B cell (primary cell): ENCODE results near the gene COX6A2. TPM values are rescaled to one million over a fixed set of nuclear protein-coding genes. Genes with fewer than 3 reads are reported as not detected.
A peak's percentile ranks its signal among the peaks of the same experiment; 100 is the strongest.

Experiments used
- ATAC-seq: fragments of 200-7000 bp; cut with Tn5 transposase; one replicate; pipeline ENCODE4 v1.10.0; 2021; ENCODE audit warnings: low read depth, mild to moderate bottlenecking, moderate number of reproducible peaks, moderate library complexity
- CTCF ChIA-PET: fragments of 350-600 bp; sonication (Branson Sonifier 250); formaldehyde crosslinking; loops from one replicate; lab custom pipeline; 2021; ENCODE audit warnings: antibody characterized with exemption, inconsistent platforms; lab: Charles Lee
- POLR2A ChIA-PET: fragments of 350-600 bp; sonication (Branson Sonifier 250); formaldehyde crosslinking; loops from one replicate; lab custom pipeline; 2021; ENCODE audit warnings: antibody characterized with exemption; lab: Charles Lee
- DNase-seq: peaks from one replicate; pipeline ENCODE4 v3.0.0; 2013
- H2AFZ ChIP-seq: 2 replicates; pipeline ENCODE4 v1.6.1; 2012; ENCODE audit warnings: mild to moderate bottlenecking, low read depth, low read length; ENCODE audit not compliant: insufficient read depth, poor library complexity, severe bottlenecking
- H3K27ac ChIP-seq, 2 donors: 1 replicate in 1 of 2; 2 replicates in 1 of 2; pipeline ENCODE4 v1.5.1; 2012 to 2013; ENCODE audit warnings: low read length in 2 of 2, mild to moderate bottlenecking in 2 of 2, moderate library complexity in 1 of 2
- H3K27me3 ChIP-seq, 4 experiments: fragments of 200-600 bp in 1 of 4; sonication (generic) in 1 of 4; replicated peaks in 1 of 4; 1 replicate in 2 of 4; 2 replicates in 2 of 4; pipeline versions ENCODE4 v1.6.1 to v1.7.0; 2013 to 2016; ENCODE audit warnings: low read length in 3 of 4, mild to moderate bottlenecking in 2 of 4, mixed read lengths in 1 of 4, moderate library complexity in 1 of 4; ENCODE audit not compliant: insufficient read depth in 4 of 4, control insufficient read depth in 3 of 4; ENCODE audit errors: control extremely low read depth in 1 of 4
- H3K36me3 ChIP-seq, 2 experiments: replicated peaks in 1 of 2; 1 replicate in 1 of 2; 2 replicates in 1 of 2; pipeline versions ENCODE4 v1.6.1 to v1.7.1; 2013; ENCODE audit warnings: low read length in 1 of 2; ENCODE audit not compliant: insufficient read depth in 2 of 2, control insufficient read depth in 1 of 2; ENCODE audit errors: control extremely low read depth in 1 of 2, extremely low read depth in 1 of 2
- H3K4me1 ChIP-seq, 2 donors: fragments of 200-600 bp in 1 of 2; sonication (generic) in 1 of 2; 1 replicate in 1 of 2; 2 replicates in 1 of 2; pipeline versions ENCODE4 v1.5.1 to v1.6.1; 2013 to 2017; ENCODE audit warnings: low read length in 2 of 2; ENCODE audit not compliant: control insufficient read depth in 2 of 2, insufficient read depth in 2 of 2
- H3K4me2 ChIP-seq: replicated peaks from 2 replicates; pipeline ENCODE3; 2012; ENCODE audit warnings: mild to moderate bottlenecking, low read depth, low read length; ENCODE audit not compliant: poor library complexity, severe bottlenecking
- H3K4me3 ChIP-seq, 5 experiments: fragments of 200-600 bp in 1 of 5; sonication (generic) in 1 of 5; 1 replicate in 3 of 5; 2 replicates in 2 of 5; pipeline versions ENCODE4 v1.5.1 to v1.7.0; 2011 to 2016; ENCODE audit warnings: low read length in 4 of 5, mild to moderate bottlenecking in 4 of 5, low read depth in 2 of 5, control low read depth in 1 of 5, moderate library complexity in 1 of 5; ENCODE audit not compliant: insufficient read depth in 1 of 5; ENCODE audit errors: control extremely low read depth in 1 of 5, extremely low read depth in 1 of 5
- H3K79me2 ChIP-seq: fragments of 200-600 bp; sonication (generic); one replicate; pipeline ENCODE4 v1.6.0; 2016; ENCODE audit warnings: low read length; ENCODE audit not compliant: control insufficient read depth, insufficient read depth
- H3K9ac ChIP-seq: fragments of 200-600 bp; sonication (generic); 2 replicates; pipeline ENCODE4 v1.6.1; 2017; ENCODE audit warnings: mild to moderate bottlenecking, low read length, moderate library complexity
- H3K9me3 ChIP-seq, 3 donors: one replicate each; pipeline versions ENCODE4 v1.6.1 to v1.7.1; 2013; ENCODE audit warnings: low read length in 2 of 3; ENCODE audit not compliant: control insufficient read depth in 2 of 3, insufficient read depth in 1 of 3; ENCODE audit errors: control extremely low read depth in 1 of 3
- H4K20me1 ChIP-seq: 2 replicates; pipeline ENCODE4 v1.6.0; 2012; ENCODE audit warnings: mild to moderate bottlenecking, low read length; ENCODE audit not compliant: insufficient read depth, control insufficient read depth, poor library complexity, severe bottlenecking
- H3K27ac Mint-ChIP-seq: one replicate; pipeline ENCODE4 v1.8.0; 2021; ENCODE audit warnings: mixed read lengths
- H3K27me3 Mint-ChIP-seq: one replicate; pipeline ENCODE4 v1.8.0; 2021; ENCODE audit warnings: mixed read lengths
- H3K4me1 Mint-ChIP-seq: one replicate; pipeline ENCODE4 v1.8.0; 2021; ENCODE audit warnings: mixed read lengths
- H3K4me3 Mint-ChIP-seq: one replicate; pipeline ENCODE4 v1.8.0; 2021; ENCODE audit warnings: mixed read lengths
- H3K9me3 Mint-ChIP-seq: one replicate; pipeline ENCODE4 v1.8.0; 2022; ENCODE audit warnings: mixed read lengths; ENCODE audit not compliant: insufficient read depth
- CTCF ChIP-seq: fragments of 200-600 bp; IDR thresholded peaks from one replicate; pipeline ENCODE4 v1.8.0; 2022; ENCODE audit warnings: antibody characterized with exemption, mild to moderate bottlenecking
- EZH2 ChIP-seq: IDR thresholded peaks from 2 replicates; pipeline ENCODE4 v1.6.1; 2012; ENCODE audit warnings: borderline replicate concordance, low read depth, mild to moderate bottlenecking, moderate library complexity, low read length; ENCODE audit not compliant: insufficient read depth, poor library complexity, severe bottlenecking
- WGBS: methylation state at CpG from one replicate; pipeline ENCODE4 v1.1.5; 2013; ENCODE audit warnings: missing lambda C conversion rate; ENCODE audit not compliant: insufficient coverage; 5-methylcytosine and 5-hydroxymethylcytosine counted together
- intact Hi-C: fragments of 100-400 bp; cut with micrococcal nuclease; formaldehyde crosslinking; loops from one replicate; pipeline ENCODE4 v1.10.0; 2022
- polyA plus RNA-seq: library from polyadenylated mRNA; depleted of rRNA; stranded (reverse); fragments of >200 nt; gene quantifications from 2 replicates; pipeline ENCODE4 v1.2.3, GENCODE V29; 2012
- total RNA-seq, 2 donors: library from RNA; stranded (reverse); fragments of 120-200 nt in 1 of 2; gene quantifications; 1 replicate in 1 of 2; 2 replicates in 1 of 2; pipeline versions ENCODE4 v1.2.3 to v1.2.4, GENCODE V29; 2013 to 2022

Gene COX6A2
- total and polyA plus RNA-seq, 2 donors (not counting 1 experiment from before 2014, with no cell fraction given): not detected

DNA sequence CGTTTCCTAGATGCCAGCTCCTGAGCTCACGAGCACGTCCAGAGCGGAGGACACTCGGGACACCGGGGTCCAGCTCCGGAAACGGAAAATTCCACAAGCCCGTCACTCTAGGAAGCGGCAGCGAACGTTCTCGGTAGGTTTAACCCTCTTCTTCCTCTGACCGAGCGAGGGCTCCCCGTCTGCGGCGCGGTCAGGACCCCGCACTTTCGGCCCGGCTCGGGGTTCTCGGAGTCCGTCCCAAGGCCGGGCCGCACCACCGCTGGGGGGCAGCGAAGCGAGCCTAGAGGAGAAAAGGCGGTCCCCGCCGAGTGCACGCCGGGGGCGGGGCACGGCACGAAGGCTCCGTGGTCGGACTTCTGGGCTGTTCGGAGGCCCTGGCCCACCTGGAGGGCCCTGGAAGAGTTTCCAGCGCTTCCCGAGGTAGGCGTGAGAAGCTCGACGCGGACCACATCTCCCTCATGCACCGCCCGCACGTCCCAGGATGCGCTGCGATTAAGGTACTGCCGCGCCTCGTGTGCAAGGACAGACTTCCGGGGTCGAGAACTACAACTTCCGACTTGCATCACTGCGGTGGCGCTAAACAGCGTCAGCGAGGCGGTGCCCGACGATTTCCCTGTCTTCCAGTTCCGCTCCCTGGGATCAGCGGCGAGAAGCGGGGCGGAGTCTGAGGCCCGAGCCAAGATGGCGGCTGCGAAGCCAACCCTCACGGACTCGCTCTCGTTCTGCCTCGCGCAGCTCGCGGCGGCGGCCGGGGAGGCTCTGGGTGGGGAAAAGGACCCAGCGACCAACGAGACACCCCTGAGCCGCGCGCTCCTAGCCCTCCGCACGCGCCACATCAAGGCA lies 30.9 kb upstream of the COX6A2 start, which contains the start of gene ARMC5:
TSS of gene ARMC5 (plus strand) at position 658 of the 843 bp plus-strand sequence. CDS start at position 682, 24 bp downstream.
- intact Hi-C loops: loop anchor here (1.0 to 5.0 kb wide), 11 partner anchors 16 to 902 kb away; partner anchors contain the start of genes PYCARD, RUSF1, SETD1A and STX4
- Histone ChIP-seq H3K9me3 (no peaks in the 10 kb centered on the region), H3K4me3 (peak within 1 kb of the TSS; percentile 71 to 94 (median 87)), H3K4me1 (peaks cover 29 to 42% of the 10 kb centered on the region in 2 donors), H3K79me2 (peaks cover 21% of the 10 kb centered on the region), H3K9ac (peak within 1 kb of the TSS; percentile 95), H3K4me2 (peak within 1 kb of the TSS; percentile 95), H4K20me1 (peaks cover 27% of the 10 kb centered on the region), H2AFZ (peak within 1 kb of the TSS; percentile 81), H3K27me3 (no peaks in the 10 kb centered on the region), H3K36me3 (peaks cover 0 to 14% of the 10 kb centered on the region in 2 experiments), H3K27ac (peak within 1 kb of the TSS; percentile 94 to 99)
- H3K4me1 Mint-ChIP-seq: peaks cover 50% of the 10 kb centered on the region
- peak; percentile 99 for DNase-seq
- peak within 1 kb of the TSS; percentile 100 for H3K27ac Mint-ChIP-seq
- ATAC-seq: peak; percentile 76
- H3K27me3 Mint-ChIP-seq: no peaks in the 10 kb centered on the region
- peak within 1 kb of the TSS; percentile 94 for H3K4me3 Mint-ChIP-seq
- TF ChIP-seq CTCF (peak; percentile 57), EZH2 (no peak)
- H3K9me3 Mint-ChIP-seq: no peaks in the 10 kb centered on the region
- under 1% methylated on average over 91 of the region's 91 CpGs for WGBS
- POLR2A ChIA-PET: interaction anchor here (0.5 to 2.7 kb wide), 12 partner anchors 12 to 800 kb away, joined by 3 to 12 read pairs (median 5); partner anchors contain the start of genes FUS, RUSF1, TGFB1I1 and ZNF267
- CTCF ChIA-PET: interaction anchor here (1.0 to 7.2 kb wide), 7 partner anchors 10 to 412 kb away, joined by 3 to 43 read pairs (median 5); partner anchors contain the start of gene ZNF843
